ENCODE results near the gene PHGDH. TPM values are rescaled to one million over a fixed set of nuclear protein-coding genes. Genes with fewer than 3 reads are reported as not detected.

PHGDH gene
- total and polyA plus RNA-seq, 9 of the 15 experiments (the other 6 are each of a cell fraction or from before 2014, with no cell fraction given): 6.7 to 84.2 (median 36.2) TPM

- TF ChIP-seq ZNF639 (CRISPR knock-in tag; conservative IDR thresholded peaks at IDR 0.05 in 1 of 2, IDR thresholded peaks at IDR 0.05 in 1 of 2) (peak in 1 of 2 experiments; percentile 35; a peak in 1 of 4 replicates), TBP (optimal IDR thresholded peaks at IDR 0.05; ENCODE audit: low read depth, low read length) (peak; percentile 8)
Observed at GRCh38 chr1:119713039-119713748, 1.5 kb downstream of the PHGDH start (continued).

DNA sequence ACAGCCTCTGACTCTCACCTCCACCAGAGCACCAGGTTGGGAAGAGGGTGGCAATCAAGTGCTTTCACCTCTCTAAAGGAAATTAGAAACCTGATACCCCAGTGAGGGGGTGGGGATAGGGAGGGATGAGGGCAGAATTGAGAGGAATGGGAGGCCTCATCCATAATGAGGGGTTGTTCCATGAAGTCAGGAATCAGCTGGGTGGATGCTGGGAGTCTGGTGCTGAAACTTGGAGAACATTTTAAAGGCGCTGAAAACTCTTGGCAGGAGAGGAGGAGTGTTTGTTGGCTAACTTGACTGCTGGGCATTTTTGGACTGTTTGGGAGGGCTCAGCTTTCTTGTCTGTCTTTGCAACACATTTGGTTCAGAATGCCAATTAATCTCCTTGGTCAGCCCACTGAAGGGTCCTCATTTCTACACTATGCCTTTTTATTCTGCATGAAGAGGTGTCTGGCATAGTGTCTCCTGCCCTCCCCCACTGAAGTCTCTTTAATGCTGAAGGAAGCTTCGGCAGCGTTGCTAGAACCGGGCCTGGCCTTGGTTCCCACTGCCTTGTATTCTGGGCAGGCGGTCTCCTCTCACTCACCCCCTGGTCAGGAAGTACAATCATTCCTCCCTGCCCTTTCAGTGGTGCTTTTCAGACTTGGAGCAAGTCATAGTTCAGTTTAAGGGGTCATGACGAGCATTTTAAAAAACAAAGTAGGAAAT lies 2.2 kb downstream of the PHGDH start:
- Histone ChIP-seq H3K4me1 (replicated peaks in 1 of 2; ENCODE audit: control insufficient read depth in 2 of 2, insufficient read depth in 2 of 2, low read length in 2 of 2) (peaks cover 17 to 30% of the 10 kb centered on the region in 2 experiments), H3K27me3 (ENCODE audit: control insufficient read depth in 2 of 2, insufficient read depth in 2 of 2, low read length in 2 of 2) (peaks cover 0 to 7% of the 10 kb centered on the region in 2 experiments; a peak in 3 of 5 replicates), H2AFZ (ENCODE audit: low read depth, low read length) (peak overlapping the region; percentile 68; the same call in 1 of the 2 replicates), H3K4me2 (ENCODE audit: insufficient read depth, low read length) (peak overlapping the region; percentile 90), H3K9me3 (replicated peaks; ENCODE audit: control insufficient read depth, insufficient read depth, low read depth, low read length) (no peaks in the 10 kb centered on the region), H3K9ac (ENCODE audit: insufficient read depth in 1 of 2, low read depth in 2 of 2, low read length in 2 of 2) (peak overlapping the region in 1 of 2 experiments; percentile 68; a peak in 2 of 4 replicates), H4K20me1 (replicated peaks; ENCODE audit: control insufficient read depth, insufficient read depth, low read length) (peaks cover 31% of the 10 kb centered on the region), H3K36me3 (ENCODE audit: control insufficient read depth, insufficient read depth, low read length) (no peaks in the 10 kb centered on the region), H3K79me2 (ENCODE audit: control insufficient read depth, insufficient read depth, low read length) (peaks cover 53% of the 10 kb centered on the region), H3K27ac (ENCODE audit: extremely low read depth, low read depth, low read length) (no peak overlapping the region; the same call in 2 of the 3 replicates), H3K9me1 (ENCODE audit: control insufficient read depth, insufficient read depth, low read length) (no peaks in the 10 kb centered on the region), H3K4me3 (peak overlapping the region; percentile 68; the same call in 1 of the 2 replicates)
- intact Hi-C loops (cut with micrococcal nuclease) (loop anchor here (2.0 to 5.0 kb wide), 2 partner anchors 23 to 37 kb away; no protein-coding TSS in a partner anchor), in situ Hi-C loops (cut with MboI) (no loop called here)
- POLR2A ChIA-PET: interaction anchor here (0.6 to 2.7 kb wide), 5 partner anchors 11 to 30 kb away, joined by 3 to 10 read pairs (median 3); no protein-coding TSS in a partner anchor
- ATAC-seq: no peak
- DNase-seq (ENCODE audit: extremely low read depth in 1 of 4, low spot score in 3 of 4): no peak
- BruUV-seq (replicated peaks): no TSS peak
- 41% methylated on average over 6 of the region's 6 CpGs for WGBS (ENCODE audit: insufficient coverage, low coverage, missing lambda C conversion rate)
- TF ChIP-seq, protein P1, sequence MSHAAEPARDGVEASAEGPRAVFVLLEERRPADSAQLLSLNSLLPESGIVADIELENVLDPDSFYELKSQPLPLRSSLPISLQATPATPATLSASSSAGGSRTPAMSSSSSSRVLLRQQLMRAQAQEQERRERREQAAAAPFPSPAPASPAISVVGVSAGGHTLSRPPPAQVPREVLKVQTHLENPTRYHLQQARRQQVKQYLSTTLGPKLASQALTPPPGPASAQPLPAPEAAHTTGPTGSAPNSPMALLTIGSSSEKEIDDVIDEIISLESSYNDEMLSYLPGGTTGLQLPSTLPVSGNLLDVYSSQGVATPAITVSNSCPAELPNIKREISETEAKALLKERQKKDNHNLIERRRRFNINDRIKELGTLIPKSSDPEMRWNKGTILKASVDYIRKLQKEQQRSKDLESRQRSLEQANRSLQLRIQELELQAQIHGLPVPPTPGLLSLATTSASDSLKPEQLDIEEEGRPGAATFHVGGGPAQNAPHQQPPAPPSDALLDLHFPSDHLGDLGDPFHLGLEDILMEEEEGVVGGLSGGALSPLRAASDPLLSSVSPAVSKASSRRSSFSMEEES (CRISPR knock-in tag; IDR thresholded peaks at IDR 0.05): no peak
- TF ChIP-seq, protein P2, sequence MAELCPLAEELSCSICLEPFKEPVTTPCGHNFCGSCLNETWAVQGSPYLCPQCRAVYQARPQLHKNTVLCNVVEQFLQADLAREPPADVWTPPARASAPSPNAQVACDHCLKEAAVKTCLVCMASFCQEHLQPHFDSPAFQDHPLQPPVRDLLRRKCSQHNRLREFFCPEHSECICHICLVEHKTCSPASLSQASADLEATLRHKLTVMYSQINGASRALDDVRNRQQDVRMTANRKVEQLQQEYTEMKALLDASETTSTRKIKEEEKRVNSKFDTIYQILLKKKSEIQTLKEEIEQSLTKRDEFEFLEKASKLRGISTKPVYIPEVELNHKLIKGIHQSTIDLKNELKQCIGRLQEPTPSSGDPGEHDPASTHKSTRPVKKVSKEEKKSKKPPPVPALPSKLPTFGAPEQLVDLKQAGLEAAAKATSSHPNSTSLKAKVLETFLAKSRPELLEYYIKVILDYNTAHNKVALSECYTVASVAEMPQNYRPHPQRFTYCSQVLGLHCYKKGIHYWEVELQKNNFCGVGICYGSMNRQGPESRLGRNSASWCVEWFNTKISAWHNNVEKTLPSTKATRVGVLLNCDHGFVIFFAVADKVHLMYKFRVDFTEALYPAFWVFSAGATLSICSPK (IDR thresholded peaks at IDR 0.05; ENCODE audit: borderline replicate concordance): no peak
- TF ChIP-seq ATF1 (CRISPR knock-in tag; IDR thresholded peaks at IDR 0.05) (no peak), ATF1 (tag; IDR thresholded peaks at IDR 0.05) (no peak), HDAC1 (IDR thresholded peaks at IDR 0.05) (no peak), ZNF589 (CRISPR knock-in tag; IDR thresholded peaks at IDR 0.05; ENCODE audit: low read depth) (0 out of 2 replicates have a peak, but pooled peaks have one; percentile 42)
- TF ChIP-seq, protein P3, sequence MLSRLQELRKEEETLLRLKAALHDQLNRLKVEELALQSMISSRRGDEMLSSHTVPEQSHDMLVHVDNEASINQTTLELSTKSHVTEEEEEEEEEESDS (CRISPR knock-in tag; IDR thresholded peaks at IDR 0.05): no peak
- no peak for FAIRE-seq
- CTCF ChIA-PET (ENCODE audit: low intra/inter-chr PET ratio): no interaction called here

Data from K562 (cell line).